Upper lobe of left lung (tissue), 4 donors: ENCODE measurements around the gene PBLD.
"Not testable (repeated sequence)": the region's sequence is repeated elsewhere in the genome, so short reads cannot be mapped to it uniquely, and the experiment has no call there.

Experiments used
- CTCF ChIP-seq, 6 experiments: fragments of 450-650 bp in 4 of 6; fragments of 200-600 bp in 2 of 6; sonication (generic) in 2 of 6; IDR thresholded peaks; one replicate each; pipeline ENCODE4 v1.5.1; 2016 to 2019; ENCODE audit warnings: antibody characterized with exemption in 6 of 6
- POLR2A ChIP-seq, 4 donors: fragments of 450-650 bp; IDR thresholded peaks; one replicate each; pipeline ENCODE4 v1.5.1; 2016 to 2017; ENCODE audit warnings: antibody characterized with exemption in 4 of 4, mild to moderate bottlenecking in 2 of 4

GRCh38 chr10:68278906-68279753, 53.6 kb downstream of the PBLD start:
- TF ChIP-seq POLR2A, CTCF (IDR thresholded peaks at IDR 0.05): not testable (repeated sequence)
